ENCODE data around the gene TSPEAR. TPM values are rescaled to one million over a fixed set of nuclear protein-coding genes. Genes with fewer than 3 reads are reported as not detected.
"Not testable (repeated sequence)": the region's sequence is repeated elsewhere in the genome, so short reads cannot be mapped to it uniquely, and the experiment has no call there.

The TSPEAR gene
- total RNA-seq, 1 donor from 2014 or later: not detected

GRCh38 chr21:44576025-44576420 is 135.3 kb downstream of the TSPEAR start:
- Mint-ChIP-seq H3K4me3 (ENCODE audit: unreplicated experiment) (no peak overlapping the region), H3K27me3 (ENCODE audit: unreplicated experiment) (peaks cover 8% of the 10 kb centered on the region), H3K4me1 (ENCODE audit: low read depth, unreplicated experiment) (no peaks in the 10 kb centered on the region), H3K9me3 (ENCODE audit: unreplicated experiment) (peaks cover 36% of the 10 kb centered on the region), H3K36me3 (ENCODE audit: unreplicated experiment) (peaks cover 53% of the 10 kb centered on the region), H3K27ac (ENCODE audit: unreplicated experiment) (no peak overlapping the region)
- TF ChIP-seq CTCF (IDR thresholded peaks at IDR 0.05; ENCODE audit: partially characterized antibody, unreplicated experiment): no peak
- no peak for DNase-seq

DNA sequence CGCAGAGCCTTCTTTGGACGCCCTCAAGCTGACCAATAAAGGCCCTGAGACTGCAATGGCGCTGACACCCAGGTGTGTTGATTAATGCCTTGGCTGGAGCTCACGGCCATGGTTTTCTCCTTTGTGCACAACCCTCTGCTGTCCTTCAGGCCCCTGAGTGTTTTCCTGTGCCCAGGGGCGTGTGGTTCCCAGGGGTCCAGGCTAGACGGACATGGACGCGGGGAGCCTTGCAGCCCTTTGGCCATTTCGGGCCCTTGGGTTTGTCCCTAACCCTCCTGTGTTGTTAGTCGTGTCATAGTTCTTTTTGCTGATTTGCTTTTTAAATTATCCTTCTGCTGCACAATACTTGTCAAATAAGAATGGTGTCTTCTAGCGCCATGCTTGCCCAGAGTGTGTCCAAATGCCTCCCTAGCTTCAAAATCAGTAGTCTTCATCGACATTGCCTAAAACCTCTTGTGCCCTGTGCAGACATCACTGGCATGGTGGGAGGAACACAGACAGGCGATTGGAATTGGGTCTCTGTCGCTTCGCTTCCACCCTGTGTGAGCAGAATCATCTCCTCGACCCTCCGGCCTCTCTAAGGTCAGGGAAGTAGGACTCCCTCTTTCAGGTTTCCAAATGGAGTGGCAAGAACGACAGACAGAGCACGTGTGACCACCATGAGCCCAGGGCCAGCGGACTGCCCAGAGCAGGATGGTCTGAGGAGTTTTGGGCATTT is 135.9 kb downstream of the TSPEAR start:
- Mint-ChIP-seq H3K4me1 (ENCODE audit: low read depth, unreplicated experiment) (no peaks in the 10 kb centered on the region), H3K27me3 (ENCODE audit: unreplicated experiment) (peaks cover 8% of the 10 kb centered on the region), H3K27ac (ENCODE audit: unreplicated experiment) (no peak overlapping the region), H3K9me3 (ENCODE audit: unreplicated experiment) (peaks cover 35% of the 10 kb centered on the region), H3K36me3 (ENCODE audit: unreplicated experiment) (peaks cover 48% of the 10 kb centered on the region), H3K4me3 (ENCODE audit: unreplicated experiment) (no peak overlapping the region)
- DNase-seq: no peak
- TF ChIP-seq CTCF (IDR thresholded peaks at IDR 0.05; ENCODE audit: partially characterized antibody, unreplicated experiment): no peak

GRCh38 chr21:44574457-44575306 is 136.7 kb downstream of the TSPEAR start:
- peaks cover 47% of the 10 kb centered on the region for H3K36me3 Mint-ChIP-seq (ENCODE audit: unreplicated experiment)
- H3K27ac Mint-ChIP-seq (ENCODE audit: unreplicated experiment): no peak overlapping the region
- no peak for DNase-seq
- peaks cover 8% of the 10 kb centered on the region for H3K27me3 Mint-ChIP-seq (ENCODE audit: unreplicated experiment)
- no peak overlapping the region for H3K4me3 Mint-ChIP-seq (ENCODE audit: unreplicated experiment)
- peaks cover 36% of the 10 kb centered on the region for H3K9me3 Mint-ChIP-seq (ENCODE audit: unreplicated experiment)
- TF ChIP-seq CTCF (IDR thresholded peaks at IDR 0.05; ENCODE audit: partially characterized antibody, unreplicated experiment): peak; percentile 11
- H3K4me1 Mint-ChIP-seq (ENCODE audit: low read depth, unreplicated experiment): no peaks in the 10 kb centered on the region

DNA sequence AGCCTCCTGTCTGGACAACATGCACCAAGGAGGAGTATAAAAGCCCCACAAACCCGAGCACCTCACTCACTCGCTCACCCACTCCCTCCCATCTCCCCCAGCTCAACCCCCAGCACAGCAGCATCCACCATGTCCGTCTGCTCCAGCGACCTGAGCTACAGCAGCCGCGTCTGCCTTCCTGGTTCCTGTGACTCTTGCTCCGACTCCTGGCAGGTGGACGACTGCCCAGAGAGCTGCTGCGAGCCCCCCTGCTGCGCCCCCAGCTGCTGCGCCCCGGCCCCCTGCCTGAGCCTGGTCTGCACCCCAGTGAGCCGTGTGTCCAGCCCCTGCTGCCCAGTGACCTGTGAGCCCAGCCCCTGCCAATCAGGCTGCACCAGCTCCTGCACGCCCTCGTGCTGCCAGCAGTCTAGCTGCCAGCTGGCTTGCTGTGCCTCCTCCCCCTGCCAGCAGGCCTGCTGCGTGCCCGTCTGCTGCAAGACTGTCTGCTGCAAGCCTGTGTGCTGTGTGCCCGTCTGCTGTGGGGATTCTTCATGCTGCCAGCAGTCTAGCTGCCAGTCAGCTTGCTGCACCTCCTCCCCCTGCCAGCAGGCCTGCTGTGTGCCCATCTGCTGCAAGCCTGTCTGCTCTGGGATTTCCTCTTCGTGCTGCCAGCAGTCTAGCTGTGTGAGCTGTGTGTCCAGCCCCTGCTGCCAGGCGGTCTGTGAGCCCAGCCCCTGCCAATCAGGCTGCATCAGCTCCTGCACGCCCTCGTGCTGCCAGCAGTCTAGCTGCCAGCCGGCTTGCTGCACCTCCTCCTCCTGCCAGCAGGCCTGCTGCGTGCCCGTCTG is 137.5 kb downstream of the TSPEAR start, which contains the start of gene KRTAP10-4:
Gene KRTAP10-4 (plus strand): TSS at position 100 of the 827 bp plus-strand sequence. CDS start 30 bp downstream, at position 130.
- H3K36me3 Mint-ChIP-seq (ENCODE audit: unreplicated experiment): peaks cover 47% of the 10 kb centered on the region
- H3K4me1 Mint-ChIP-seq (ENCODE audit: low read depth, unreplicated experiment); H3K4me3 Mint-ChIP-seq (ENCODE audit: unreplicated experiment); H3K27ac Mint-ChIP-seq (ENCODE audit: unreplicated experiment); H3K27me3 Mint-ChIP-seq (ENCODE audit: unreplicated experiment); DNase-seq: not testable (repeated sequence)
- peaks cover 36% of the 10 kb centered on the region for H3K9me3 Mint-ChIP-seq (ENCODE audit: unreplicated experiment)

DNA sequence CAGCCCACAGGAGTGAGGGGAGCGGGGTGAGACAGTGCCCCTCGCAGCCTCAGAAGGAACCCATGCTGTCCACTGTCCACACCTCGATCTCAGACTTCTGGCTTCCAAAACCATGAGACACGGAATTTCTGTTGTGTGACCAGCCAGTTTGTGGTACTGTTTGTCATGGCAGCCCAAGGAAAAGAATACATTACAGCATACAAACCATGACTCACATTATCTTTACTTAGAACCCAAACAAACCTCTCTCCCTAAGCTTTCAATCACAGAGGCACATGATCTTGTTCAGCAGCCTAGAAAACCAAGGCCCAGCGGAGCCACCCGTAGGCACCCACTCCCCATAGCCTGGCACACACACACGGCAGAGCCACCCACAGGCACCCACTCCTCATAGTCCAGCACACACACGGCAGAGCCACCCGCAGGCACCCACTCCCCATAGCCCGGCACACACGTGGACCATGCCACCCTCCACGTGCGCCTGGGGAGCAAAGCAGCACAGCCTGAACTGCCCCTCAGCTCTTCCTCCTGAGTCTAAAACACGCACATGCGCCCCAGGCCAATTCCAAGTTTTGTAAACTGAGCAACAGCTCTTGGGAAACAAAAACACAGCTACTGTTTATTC is 138.3 kb downstream of the TSPEAR start:
- H3K27ac Mint-ChIP-seq (ENCODE audit: unreplicated experiment): no peak overlapping the region
- DNase-seq: no peak
- H3K36me3 Mint-ChIP-seq (ENCODE audit: unreplicated experiment): peaks cover 44% of the 10 kb centered on the region
- H3K4me1 Mint-ChIP-seq (ENCODE audit: low read depth, unreplicated experiment): no peaks in the 10 kb centered on the region
- peaks cover 8% of the 10 kb centered on the region for H3K27me3 Mint-ChIP-seq (ENCODE audit: unreplicated experiment)
- H3K9me3 Mint-ChIP-seq (ENCODE audit: unreplicated experiment): peaks cover 34% of the 10 kb centered on the region
- no peak for TF ChIP-seq CTCF (IDR thresholded peaks at IDR 0.05; ENCODE audit: partially characterized antibody, unreplicated experiment)
- no peak overlapping the region for H3K4me3 Mint-ChIP-seq (ENCODE audit: unreplicated experiment)
